HL-60 (cell line): ENCODE data around the gene SLC29A2.
A peak's percentile ranks its signal among the peaks of the same experiment; 100 is the strongest.
"Not testable (repeated sequence)": the region's sequence is repeated elsewhere in the genome, so short reads cannot be mapped to it uniquely, and the experiment has no call there.

Experiments
- DNase-seq, 2 experiments: peaks; one replicate each; pipeline ENCODE4 v3.0.0-alpha.2; 2010 to 2020; ENCODE audit warnings: low read depth in 1 of 2, low spot score in 1 of 2
- H3K27ac ChIP-seq: fragments of 250-450 bp; sonication (Bioruptor Pico); replicated peaks from 2 replicates; pipeline ENCODE4 v1.5.1; 2020; ENCODE audit warnings: mild to moderate bottlenecking, moderate library complexity
- H3K27me3 ChIP-seq: fragments of 250-450 bp; sonication (Bioruptor Pico); 2 replicates; pipeline ENCODE4 v1.5.1; 2021; ENCODE audit warnings: mild to moderate bottlenecking, moderate library complexity; ENCODE audit not compliant: insufficient read depth, poor library complexity, severe bottlenecking
- H3K4me3 ChIP-seq: replicated peaks from 2 replicates; pipeline ENCODE4 v1.5.1; 2011; ENCODE audit warnings: mild to moderate bottlenecking, control low read depth, low read length; ENCODE audit not compliant: insufficient read depth
- CTCF ChIP-seq: IDR thresholded peaks from one replicate; pipeline ENCODE4 v1.5.1; 2011; ENCODE audit warnings: low read length, control low read depth, inconsistent platforms; ENCODE audit not compliant: insufficient read depth
- GABPA ChIP-seq: IDR thresholded peaks from 2 replicates; pipeline ENCODE4 v1.6.1; 2012; ENCODE audit warnings: low read depth
- POLR2AphosphoS5 ChIP-seq: IDR thresholded peaks from 2 replicates; pipeline ENCODE4 v1.6.1; 2012; ENCODE audit warnings: low read depth
- REST ChIP-seq: IDR thresholded peaks from 2 replicates; pipeline ENCODE4 v1.6.1; 2012; ENCODE audit warnings: low read depth; ENCODE audit not compliant: insufficient replicate concordance
- SPI1 ChIP-seq: IDR thresholded peaks from 2 replicates; pipeline ENCODE4 v1.6.1; 2012; ENCODE audit warnings: low read depth, mild to moderate bottlenecking, borderline replicate concordance

SLC29A2 gene

DNA sequence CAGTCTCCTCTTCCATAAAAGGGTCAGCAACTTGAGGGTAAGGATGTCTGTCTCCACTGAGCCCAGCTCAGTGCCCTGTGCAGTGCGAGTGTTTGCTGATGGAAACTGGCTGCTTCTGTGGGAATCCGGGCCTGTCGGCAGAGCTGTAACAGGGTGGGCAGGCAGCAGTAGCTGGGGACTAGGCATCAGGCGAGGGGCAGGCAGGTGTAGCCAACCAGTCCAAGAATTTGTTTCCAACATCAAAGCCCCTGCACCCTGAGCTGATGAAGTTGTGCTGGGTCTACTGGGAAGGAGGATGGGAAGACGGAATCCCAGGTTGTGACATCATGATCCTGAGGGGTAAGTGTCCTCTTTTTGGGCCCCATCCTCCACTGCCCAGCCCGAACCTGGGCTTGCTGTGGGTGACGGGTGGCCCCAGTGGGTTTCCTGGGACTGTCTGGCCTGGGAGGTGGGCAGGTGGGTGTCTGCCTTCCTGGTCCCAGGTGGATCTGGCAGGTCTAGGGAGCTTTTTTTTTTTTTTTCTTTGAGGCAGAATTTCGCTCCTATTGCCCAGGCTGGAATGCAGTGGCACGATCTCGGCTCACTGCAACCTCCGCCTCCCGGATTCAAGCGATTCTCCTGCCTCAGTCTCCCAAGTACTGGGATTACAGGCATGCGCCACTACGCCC lies 11.0 kb downstream of the SLC29A2 start:
- Histone ChIP-seq H3K4me3 (no peak overlapping the region), H3K27ac (no peak overlapping the region), H3K27me3 (no peaks in the 10 kb centered on the region)
- TF ChIP-seq CTCF: no peak
- TF ChIP-seq REST: peak; percentile 3
- TF ChIP-seq POLR2AphosphoS5: peak; percentile 75
- no peak for TF ChIP-seq SPI1
- no peak for TF ChIP-seq GABPA
- DNase-seq: no peak

- Histone ChIP-seq H3K27ac (no peak overlapping the region), H3K27me3 (no peaks in the 10 kb centered on the region), H3K4me3 (no peak overlapping the region)
- no peak for DNase-seq
- TF ChIP-seq POLR2AphosphoS5: peak; percentile 54
- TF ChIP-seq SPI1: no peak
- no peak for TF ChIP-seq GABPA
These were observed 11.9 kb downstream of the SLC29A2 start for GRCh38 chr11:66359662-66360087.

DNA sequence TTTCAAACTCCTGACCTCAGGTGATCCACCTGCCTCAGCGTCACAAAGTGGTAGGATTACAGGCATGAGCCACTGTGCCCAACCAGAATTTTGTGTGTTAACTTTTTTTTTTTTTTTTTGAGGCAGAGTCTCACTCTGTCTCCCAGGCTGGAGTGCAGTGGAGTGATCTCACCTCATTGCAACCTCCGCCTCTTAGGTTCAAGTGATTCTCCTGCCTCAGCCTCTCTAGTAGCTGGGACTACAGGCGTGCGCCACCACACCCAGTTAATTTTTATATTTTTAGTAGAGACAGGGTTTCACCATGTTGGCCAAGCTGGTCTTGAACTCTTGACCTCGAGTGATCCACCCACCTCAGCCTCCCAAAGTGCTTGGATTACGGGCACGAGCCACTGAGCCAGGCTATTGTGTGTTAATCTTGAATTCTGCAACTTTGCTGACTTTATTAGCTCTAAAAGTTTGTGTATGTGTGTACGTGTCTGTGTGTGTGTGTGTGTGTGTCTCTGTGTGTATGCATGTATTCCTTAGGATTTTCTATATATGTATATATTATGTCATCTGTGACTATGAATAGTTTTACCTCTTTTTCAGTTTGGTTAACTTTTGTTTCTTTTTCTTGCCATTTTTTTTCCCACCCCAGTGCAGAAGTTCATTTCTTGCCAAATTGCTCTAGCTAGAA lies 20.9 kb downstream of the SLC29A2 start:
- H3K4me3 ChIP-seq, H3K27me3 ChIP-seq, H3K27ac ChIP-seq, DNase-seq: not testable (repeated sequence)

- no peak overlapping the region for H3K4me3 ChIP-seq
- no peak for DNase-seq
- TF ChIP-seq CTCF (no peak), GABPA (no peak), REST (no peak), POLR2AphosphoS5 (no peak)
- no peak overlapping the region for H3K27ac ChIP-seq
- H3K27me3 ChIP-seq: no peaks in the 10 kb centered on the region
These were observed 22.5 kb downstream of the SLC29A2 start for GRCh38 chr11:66349084-66349386.
